Cardiac muscle cell (in vitro differentiated cells and primary cell): ENCODE data around the gene SLC12A9. TPM values are rescaled to one million over a fixed set of nuclear protein-coding genes. Genes with fewer than 3 reads are reported as not detected.

Experiments
- DNase-seq, 2 donors: peaks; one replicate each; pipeline versions ENCODE4 v3.0.0 to v3.0.0-alpha.2; 2010 to 2017; ENCODE audit warnings: low read depth in 1 of 2, low spot score in 1 of 2
- H3K27ac ChIP-seq: fragments of 200-600 bp; sonication (generic); 2 replicates; pipeline ENCODE4 v1.5.1; 2016
- H3K27me3 ChIP-seq: fragments of 200-600 bp; sonication (generic); 2 replicates; pipeline ENCODE4 v1.6.0; 2016; ENCODE audit warnings: control low read depth
- H3K36me3 ChIP-seq: fragments of 200-600 bp; sonication (generic); 2 replicates; pipeline ENCODE4 v1.5.1; 2016; ENCODE audit warnings: control low read depth
- H3K4me1 ChIP-seq: fragments of 200-600 bp; sonication (generic); 2 replicates; pipeline ENCODE4 v1.8.1; 2017; ENCODE audit warnings: low read depth, mild to moderate bottlenecking, mixed run types
- H3K4me3 ChIP-seq: fragments of 200-600 bp; sonication (generic); 2 replicates; pipeline ENCODE4 v1.5.1; 2016; ENCODE audit warnings: mild to moderate bottlenecking
- H3K9me3 ChIP-seq: fragments of 200-600 bp; sonication (generic); 2 replicates; pipeline ENCODE4 v1.5.1; 2017; ENCODE audit warnings: low read depth, mild to moderate bottlenecking, control low read depth
- polyA plus RNA-seq: library from polyadenylated mRNA; unstranded; fragments of >200 nt; fragmentation: Nextera tagmentation; extraction: Ambion mirVana; gene quantifications from 2 replicates; pipeline ENCODE4 v1.2.1, GENCODE V29; 2016
- total RNA-seq: library from RNA; depleted of rRNA; stranded (reverse); fragments of >200 nt; gene quantifications from 2 replicates; pipeline ENCODE4 v1.2.3, GENCODE V29; 2016
- TF ChIP-seq, protein P1 (sequence below): IDR thresholded peaks from 2 replicates; pipeline ENCODE4 v1.5.1; 2012; ENCODE audit warnings: low read depth, mild to moderate bottlenecking, low read length

SLC12A9 gene
- total and polyA plus RNA-seq, 2 experiments from 2014 or later = 14.6 to 18.3 TPM

DNA sequence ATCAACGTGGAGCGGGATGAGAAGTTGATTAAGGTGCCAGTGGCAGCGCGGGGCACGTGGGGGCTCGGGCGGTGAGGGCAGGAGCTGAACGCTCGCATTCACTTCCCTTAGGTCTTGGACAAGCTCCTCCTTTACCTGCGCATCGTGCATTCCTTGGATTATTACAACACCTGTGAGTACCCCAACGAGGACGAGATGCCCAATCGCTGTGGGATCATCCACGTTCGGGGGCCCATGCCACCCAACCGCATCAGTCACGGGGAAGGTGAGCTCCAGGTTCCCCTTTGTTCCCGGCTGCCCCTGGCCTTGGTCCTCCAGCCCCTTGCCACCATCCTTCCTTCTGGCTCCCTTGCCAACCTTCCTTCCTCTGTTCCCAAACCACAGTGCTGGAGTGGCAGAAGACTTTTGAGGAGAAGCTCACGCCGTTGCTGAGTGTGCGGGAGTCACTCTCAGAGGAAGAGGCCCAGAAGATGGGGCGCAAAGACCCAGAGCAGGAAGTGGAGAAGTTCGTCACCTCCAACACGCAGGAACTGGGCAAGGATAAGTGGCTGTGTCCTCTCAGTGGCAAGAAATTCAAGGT is 34.5 kb downstream of the SLC12A9 start:
- Histone ChIP-seq H3K27ac (peak overlapping the region; percentile 2), H3K4me3 (no peak overlapping the region), H3K27me3 (no peaks in the 10 kb centered on the region), H3K4me1 (peaks cover 22% of the 10 kb centered on the region), H3K36me3 (peaks cover 55% of the 10 kb centered on the region), H3K9me3 (no peaks in the 10 kb centered on the region)
- TF ChIP-seq, protein P1, sequence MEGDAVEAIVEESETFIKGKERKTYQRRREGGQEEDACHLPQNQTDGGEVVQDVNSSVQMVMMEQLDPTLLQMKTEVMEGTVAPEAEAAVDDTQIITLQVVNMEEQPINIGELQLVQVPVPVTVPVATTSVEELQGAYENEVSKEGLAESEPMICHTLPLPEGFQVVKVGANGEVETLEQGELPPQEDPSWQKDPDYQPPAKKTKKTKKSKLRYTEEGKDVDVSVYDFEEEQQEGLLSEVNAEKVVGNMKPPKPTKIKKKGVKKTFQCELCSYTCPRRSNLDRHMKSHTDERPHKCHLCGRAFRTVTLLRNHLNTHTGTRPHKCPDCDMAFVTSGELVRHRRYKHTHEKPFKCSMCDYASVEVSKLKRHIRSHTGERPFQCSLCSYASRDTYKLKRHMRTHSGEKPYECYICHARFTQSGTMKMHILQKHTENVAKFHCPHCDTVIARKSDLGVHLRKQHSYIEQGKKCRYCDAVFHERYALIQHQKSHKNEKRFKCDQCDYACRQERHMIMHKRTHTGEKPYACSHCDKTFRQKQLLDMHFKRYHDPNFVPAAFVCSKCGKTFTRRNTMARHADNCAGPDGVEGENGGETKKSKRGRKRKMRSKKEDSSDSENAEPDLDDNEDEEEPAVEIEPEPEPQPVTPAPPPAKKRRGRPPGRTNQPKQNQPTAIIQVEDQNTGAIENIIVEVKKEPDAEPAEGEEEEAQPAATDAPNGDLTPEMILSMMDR = no peak
- no peak for DNase-seq

DNA sequence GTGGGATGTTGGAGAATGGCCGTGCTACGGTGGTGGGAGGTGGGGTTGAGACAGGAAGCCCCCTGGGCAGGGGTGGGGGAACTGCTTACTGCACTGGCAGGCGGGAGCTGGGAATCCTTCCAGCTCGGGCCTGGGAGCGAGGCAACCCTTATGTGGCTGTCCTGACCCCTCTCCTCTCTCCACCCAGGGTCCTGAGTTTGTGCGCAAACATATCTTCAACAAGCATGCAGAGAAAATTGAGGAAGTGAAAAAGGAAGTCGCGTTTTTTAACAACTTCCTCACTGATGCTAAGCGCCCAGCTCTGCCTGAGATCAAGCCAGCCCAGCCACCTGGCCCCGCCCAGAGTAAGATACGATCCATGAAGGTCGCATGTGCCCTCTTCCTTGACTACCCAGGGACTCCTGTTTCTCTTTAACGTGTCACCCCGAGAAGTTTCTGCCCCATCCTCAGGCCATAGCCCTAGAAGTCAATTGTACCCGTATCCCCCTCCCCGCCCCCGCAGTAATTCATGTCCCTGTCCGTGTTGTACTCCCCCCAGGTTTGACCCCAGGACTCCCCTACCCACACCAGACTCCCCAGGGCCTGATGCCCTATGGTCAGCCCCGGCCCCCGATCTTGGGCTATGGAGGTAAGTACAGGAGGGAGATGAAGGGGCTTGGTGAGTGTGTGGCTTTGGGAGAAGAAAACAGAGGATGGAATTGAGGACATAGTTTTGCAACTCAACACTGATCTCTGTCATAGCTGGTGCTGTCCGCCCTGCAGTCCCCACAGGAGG is 35.2 kb downstream of the SLC12A9 start:
- peak overlapping the region; percentile 2 for H3K27ac ChIP-seq
- H3K27me3 ChIP-seq = no peaks in the 10 kb centered on the region
- TF ChIP-seq, protein P1 = no peak
- peaks cover 22% of the 10 kb centered on the region for H3K4me1 ChIP-seq
- H3K4me3 ChIP-seq = no peak overlapping the region
- H3K9me3 ChIP-seq = no peaks in the 10 kb centered on the region
- peaks cover 48% of the 10 kb centered on the region for H3K36me3 ChIP-seq
- no peak for DNase-seq

DNA sequence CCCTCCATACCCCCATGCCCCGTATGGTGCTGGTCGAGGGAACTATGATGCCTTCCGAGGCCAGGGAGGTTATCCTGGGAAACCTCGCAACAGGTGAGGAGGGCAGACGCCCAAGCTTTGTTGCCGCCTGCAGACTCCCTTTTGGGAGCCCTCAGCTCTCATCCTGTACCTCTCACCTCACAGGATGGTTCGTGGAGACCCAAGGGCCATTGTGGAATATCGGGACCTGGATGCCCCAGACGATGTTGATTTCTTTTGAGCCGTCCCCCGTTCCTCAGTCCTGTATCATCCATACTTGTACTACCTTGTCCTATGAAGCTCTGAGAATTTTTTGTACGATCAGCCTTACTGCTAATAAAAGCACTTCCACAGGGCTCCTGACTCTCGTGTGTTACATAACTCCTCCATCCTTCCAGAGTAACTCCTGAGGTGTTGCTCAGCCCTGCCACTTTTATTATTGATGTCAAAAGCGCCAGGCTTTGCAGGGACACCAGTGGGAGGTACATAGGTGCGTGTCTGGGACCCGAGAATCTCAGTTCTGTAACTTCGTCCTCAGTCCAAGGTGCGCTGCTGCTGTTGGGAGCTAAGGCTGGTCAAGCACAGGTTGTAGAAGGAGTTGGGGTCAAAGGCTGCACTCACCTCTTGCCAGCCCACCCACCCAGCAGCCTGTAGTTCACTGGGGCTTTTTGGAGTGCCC is 35.9 kb downstream of the SLC12A9 start:
- Histone ChIP-seq H3K4me1 (peaks cover 22% of the 10 kb centered on the region), H3K27me3 (no peaks in the 10 kb centered on the region), H3K4me3 (peak overlapping the region; percentile 54), H3K27ac (peak overlapping the region; percentile 93), H3K36me3 (peaks cover 44% of the 10 kb centered on the region), H3K9me3 (no peaks in the 10 kb centered on the region)
- DNase-seq = no peak
- TF ChIP-seq, protein P1 = no peak

DNA sequence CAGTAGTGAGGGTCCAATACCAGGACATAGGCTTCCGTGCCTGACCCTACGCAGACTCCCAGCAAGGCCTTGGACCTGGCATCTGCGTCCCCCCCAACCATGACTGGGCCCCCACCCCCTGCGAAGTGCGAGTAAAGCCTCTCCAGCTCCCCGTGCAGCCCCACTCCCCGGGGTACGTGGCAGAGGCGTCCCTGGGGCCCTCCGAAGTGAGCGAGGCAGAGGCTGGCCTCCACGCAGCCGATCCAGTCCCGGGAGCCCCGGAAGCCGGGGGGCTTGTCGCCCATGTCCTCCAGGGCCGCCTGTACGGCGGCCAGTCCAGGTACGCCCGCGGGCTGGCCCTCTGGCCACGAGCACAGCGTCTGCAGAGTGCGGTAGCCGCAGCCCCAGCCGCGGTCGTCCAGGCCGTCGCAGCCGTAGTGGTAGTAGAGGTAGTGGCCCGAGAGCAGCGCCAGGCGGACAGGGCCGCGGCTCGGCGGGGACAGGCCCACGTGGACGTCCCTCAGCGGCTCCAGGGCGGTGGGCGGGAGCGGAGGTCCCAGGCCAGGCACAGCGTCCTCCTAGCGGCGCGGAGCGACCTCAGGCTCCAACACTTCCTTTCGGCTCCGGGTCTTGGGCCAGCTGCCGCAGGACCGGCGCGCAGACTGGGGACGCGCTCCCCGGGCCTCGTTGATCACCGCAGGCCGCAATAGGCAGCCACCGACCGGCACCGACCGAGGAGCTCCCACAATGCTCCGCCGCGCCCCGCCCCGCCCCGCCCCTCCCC is 36.7 kb downstream of the SLC12A9 start, which contains the start of gene UFSP1:
TSS of gene UFSP1 (minus strand) at position 728 of the 763 bp plus-strand sequence. CDS start at position 284, 444 bp downstream.
- peak in 1 of 2 donors; percentile 80 for DNase-seq
- Histone ChIP-seq H3K27me3 (no peaks in the 10 kb centered on the region), H3K4me1 (peaks cover 15% of the 10 kb centered on the region), H3K9me3 (no peaks in the 10 kb centered on the region), H3K36me3 (peaks cover 36% of the 10 kb centered on the region), H3K4me3 (peak within 1 kb of the TSS; percentile 54), H3K27ac (peak within 1 kb of the TSS; percentile 93)
- TF ChIP-seq, protein P1 = no peak
